Pancreas (tissue), 10 donors: Measurements from ENCODE around the gene RGS10. TPM values are rescaled to one million over a fixed set of nuclear protein-coding genes. Genes with fewer than 3 reads are reported as not detected.

Source experiments
- ATAC-seq, 4 donors: fragments of 200-7000 bp; cut with Tn5 transposase; one replicate each; pipeline versions ENCODE4 v1.8.0 to v1.9.1; 2020; ENCODE audit warnings: mild to moderate bottlenecking in 4 of 4, moderate library complexity in 4 of 4
- DNase-seq, 6 donors: peaks; one replicate each; pipeline ENCODE4 v3.0.0-alpha.2; 2020
- FAIRE-seq: peaks from 2 replicates; lab custom pipeline; 2012; peaks lifted over from hg19 to GRCh38; lab: Jason Lieb, UNC
- H3K27ac ChIP-seq, 4 donors: fragments of 200-600 bp; sonication (generic); 1 replicate in 3 of 4; 2 replicates in 1 of 4; pipeline versions ENCODE4 v1.5.0 to v1.8.0; 2020
- H3K27me3 ChIP-seq, 4 donors: fragments of 200-600 bp; one replicate each; pipeline ENCODE4 v1.8.0; 2021
- H3K36me3 ChIP-seq, 3 donors: fragments of 200-600 bp; sonication (generic) in 1 of 3; one replicate each; pipeline versions ENCODE4 v1.5.0 to v1.8.0; 2020 to 2021
- H3K4me1 ChIP-seq, 3 donors: fragments of 200-600 bp; one replicate each; pipeline ENCODE4 v1.8.0; 2021
- H3K4me3 ChIP-seq, 4 donors: fragments of 200-600 bp; sonication (generic) in 2 of 4; one replicate each; pipeline versions ENCODE4 v1.5.0 to v1.8.0; 2020 to 2021
- H3K9me3 ChIP-seq, 4 donors: fragments of 200-600 bp; one replicate each; pipeline ENCODE4 v1.8.0; 2021
- CTCF ChIP-seq, 4 donors: fragments of 200-600 bp; sonication (generic) in 3 of 4; IDR thresholded peaks; one replicate each; pipeline versions ENCODE4 v1.5.0 to v1.8.0; 2021; ENCODE audit warnings: antibody characterized with exemption in 4 of 4
- WGBS, 2 donors: extraction: QIAGEN DNeasy Blood & Tissue Kit; methylation state at CpG; one replicate each; pipeline ENCODE4 v1.1.7; 2013; 5-methylcytosine and 5-hydroxymethylcytosine counted together
- intact Hi-C, 3 donors: fragments of 100-400 bp; cut with DNase I; formaldehyde crosslinking; loops; one replicate each; pipeline versions ENCODE4 v1.11.1 to v1.14.2; 2022
- polyA plus RNA-seq, 2 donors: library from polyadenylated mRNA; stranded (reverse); fragments of 200-250 nt; gene quantifications; one replicate each; pipeline ENCODE4 v1.2.3, GENCODE V29; 2013
- total RNA-seq, 6 donors: library from RNA; stranded (reverse); fragmentation: NEBNext Ultra II Directional in 4 of 6; extraction: Animal tissue kit (Norgen Biotek cat#: 25700) in 4 of 6; gene quantifications; one replicate each; pipeline versions ENCODE4 v1.2.1 to v1.2.4, GENCODE V29; 2021 to 2023
- donor health status: healthy with polysubstance abuse.
- donor health status: DM: no; HTN: no; CAD: no; lungs with moderate emphysema.
- donor health status: DM: no; HTN: no; CAD: no.
- donor health status: control.
- donor health status: control.
- donor health status: Bipolar disorder and iron deficiency.
- donor health status: DM: yes; HTN: yes; CAD: no.
- donor health status: DM: no; HTN: no; CAD: no.
- donor health status: DM: no; HTN: no; CAD: no.
- donor health status: DM: yes; HTN: yes; CAD: no.

The RGS10 gene
- total and polyA plus RNA-seq, 8 donors, result 0.42 to 15.9 (median 4.4) TPM

- FAIRE-seq (no peak), ATAC-seq (no peak), DNase-seq (no peak)
- Histone ChIP-seq H3K27me3 (no peaks in the 10 kb centered on the region), H3K4me3 (no peak overlapping the region), H3K9me3 (no peaks in the 10 kb centered on the region), H3K27ac (no peak overlapping the region), H3K4me1 (no peaks in the 10 kb centered on the region), H3K36me3 (no peaks in the 10 kb centered on the region)
- no peak for TF ChIP-seq CTCF (IDR thresholded peaks at IDR 0.05)
- WGBS, 2 donors, result 90 to 92% methylated on average over 10 of the region's 10 CpGs
- intact Hi-C loops, result no loop called here
Measured at GRCh38 chr10:119474606-119475005, 67.9 kb downstream of the RGS10 start.

GRCh38 chr10:119473771-119474170 is 68.7 kb downstream of the RGS10 start:
- intact Hi-C loops, result no loop called here
- H3K4me3 ChIP-seq, result no peak overlapping the region
- H3K9me3 ChIP-seq, result no peaks in the 10 kb centered on the region
- ATAC-seq (no peak), DNase-seq (no peak), FAIRE-seq (no peak)
- H3K27ac ChIP-seq, result no peak overlapping the region
- H3K36me3 ChIP-seq, result no peaks in the 10 kb centered on the region
- WGBS, 2 donors, result 93 to 97% methylated on average over 4 of the region's 4 CpGs
- no peaks in the 10 kb centered on the region for H3K27me3 ChIP-seq
- TF ChIP-seq CTCF (IDR thresholded peaks at IDR 0.05), result no peak
- no peaks in the 10 kb centered on the region for H3K4me1 ChIP-seq

GRCh38 chr10:119470920-119471702 is 71.4 kb downstream of the RGS10 start:
- DNase-seq, result no peak
- no peaks in the 10 kb centered on the region for H3K36me3 ChIP-seq
- no peak for ATAC-seq
- no peak for TF ChIP-seq CTCF (IDR thresholded peaks at IDR 0.05)
- no peaks in the 10 kb centered on the region for H3K27me3 ChIP-seq
- no peak overlapping the region for H3K4me3 ChIP-seq
- H3K4me1 ChIP-seq, result no peaks in the 10 kb centered on the region
- 81 to 86% methylated on average over 3 of the region's 3 CpGs for WGBS, 2 donors
- H3K27ac ChIP-seq, result no peak overlapping the region
- intact Hi-C loops, result no loop called here
- FAIRE-seq, result no peak
- no peaks in the 10 kb centered on the region for H3K9me3 ChIP-seq

GRCh38 chr10:119469846-119470245 is 72.7 kb downstream of the RGS10 start:
- Histone ChIP-seq H3K27ac (no peak overlapping the region), H3K4me3 (no peak overlapping the region), H3K36me3 (no peaks in the 10 kb centered on the region), H3K9me3 (no peaks in the 10 kb centered on the region), H3K4me1 (no peaks in the 10 kb centered on the region), H3K27me3 (no peaks in the 10 kb centered on the region)
- no peak for FAIRE-seq
- ATAC-seq, result no peak
- intact Hi-C loops, result no loop called here
- TF ChIP-seq CTCF (IDR thresholded peaks at IDR 0.05), result no peak
- DNase-seq, result no peak
- WGBS, 2 donors, result 47 to 56% methylated on average over 7 of the region's 7 CpGs

GRCh38 chr10:119469325-119469707 is 73.2 kb downstream of the RGS10 start:
- H3K4me1 ChIP-seq, result no peaks in the 10 kb centered on the region
- no peaks in the 10 kb centered on the region for H3K9me3 ChIP-seq
- DNase-seq (no peak), FAIRE-seq (no peak), ATAC-seq (no peak)
- no peak overlapping the region for H3K27ac ChIP-seq
- no peak overlapping the region for H3K4me3 ChIP-seq
- 92 to 93% methylated on average over 8 of the region's 8 CpGs for WGBS, 2 donors
- H3K27me3 ChIP-seq, result no peaks in the 10 kb centered on the region
- intact Hi-C loops, result no loop called here
- no peak for TF ChIP-seq CTCF (IDR thresholded peaks at IDR 0.05)
- no peaks in the 10 kb centered on the region for H3K36me3 ChIP-seq
